ENCODE data around the gene NUP210.

The NUP210 gene

DNA sequence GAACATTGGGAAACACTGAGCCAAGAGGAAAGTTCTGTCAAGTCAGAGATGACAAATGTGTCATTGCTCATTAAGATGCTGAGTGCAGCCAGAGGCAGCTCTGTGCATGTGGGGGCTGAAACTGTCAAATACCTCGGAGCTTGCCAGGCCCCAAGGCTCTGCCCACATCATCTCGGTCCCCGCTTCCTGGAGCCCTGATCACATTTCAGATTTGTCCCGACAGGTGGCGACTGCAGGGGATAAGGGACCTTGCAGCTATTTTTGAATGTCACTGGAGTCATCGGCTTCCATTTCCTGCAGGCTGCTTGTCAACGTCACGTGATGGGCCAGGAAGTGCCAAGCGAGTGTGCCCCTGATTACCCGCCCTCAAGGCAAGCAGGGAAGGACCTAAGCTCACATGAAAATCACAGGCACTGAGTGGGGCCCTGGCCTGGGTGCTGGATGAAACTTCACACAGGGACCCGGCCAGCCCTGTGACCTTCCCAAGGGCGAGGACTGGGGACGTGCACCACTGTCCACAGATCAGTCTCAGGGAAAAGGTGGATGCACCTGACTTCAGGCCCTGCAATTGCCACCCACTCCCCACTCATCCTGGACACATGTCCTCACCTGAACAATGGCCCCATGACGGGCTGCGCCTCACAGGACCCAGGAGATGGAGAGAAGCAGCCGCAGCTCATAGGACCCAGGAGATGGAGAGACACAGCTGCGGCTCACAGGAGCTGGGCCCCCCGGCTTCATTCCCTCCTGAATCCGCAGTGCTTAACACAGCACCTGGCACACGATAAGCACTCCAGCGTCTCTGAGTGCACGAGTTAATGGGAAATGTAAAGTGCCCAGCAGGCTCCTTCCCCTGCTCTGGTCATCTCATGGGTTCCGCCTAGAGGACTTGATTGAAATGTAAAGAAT is 73.4 kb downstream of the NUP210 start:
- no peak for DNase-seq

DNA sequence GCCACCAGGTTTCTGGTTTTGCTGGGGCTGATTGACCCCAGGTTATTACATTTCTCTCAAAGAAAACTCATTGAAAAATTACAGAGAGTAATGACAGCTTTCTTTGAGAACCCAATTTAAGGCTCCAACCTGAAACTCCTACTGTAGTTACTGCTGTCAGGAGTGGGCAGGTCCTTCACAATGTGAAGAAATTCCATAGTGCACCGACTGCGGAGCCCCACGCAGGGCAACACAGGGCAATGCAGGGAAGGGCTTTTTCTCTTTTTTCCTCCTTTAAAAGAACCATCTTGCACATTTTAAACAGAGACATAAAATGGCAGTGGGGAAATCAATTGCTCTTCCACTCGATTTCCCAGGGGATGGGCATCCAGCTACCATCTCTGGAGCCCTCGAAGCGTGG is 74.3 kb downstream of the NUP210 start:
- no peak for DNase-seq

- DNase-seq, result no peak
These were observed 74.8 kb downstream of the NUP210 start for GRCh38 chr3:13345284-13345683.

- no peak for DNase-seq
These were observed 75.5 kb downstream of the NUP210 start for GRCh38 chr3:13344663-13345062.

- no peak for DNase-seq
These were observed 76.5 kb downstream of the NUP210 start for GRCh38 chr3:13343601-13344000.

GRCh38 chr3:13341229-13341905 is 78.8 kb downstream of the NUP210 start:
- no peak for DNase-seq

- no peak for DNase-seq
These were observed 80.3 kb downstream of the NUP210 start for GRCh38 chr3:13339833-13340232.

DNA sequence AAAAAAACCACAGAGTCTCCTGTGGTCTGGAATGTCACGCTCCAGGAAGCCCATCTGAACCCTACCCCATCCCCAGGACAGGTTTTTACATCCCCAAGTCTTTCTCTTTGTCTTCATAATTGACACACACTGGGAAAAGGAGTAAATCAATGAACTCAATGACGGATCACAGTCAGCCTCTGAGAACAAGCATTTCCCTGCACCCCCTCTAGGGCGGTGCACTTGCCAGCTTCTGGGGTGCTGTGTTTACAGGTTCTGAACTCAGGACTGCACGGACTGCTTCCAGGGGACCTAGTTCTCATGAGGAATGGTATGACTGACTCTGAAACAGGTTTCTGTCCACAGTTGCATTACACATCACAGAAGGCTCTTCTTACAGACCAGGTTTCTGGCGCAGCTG is 81.1 kb downstream of the NUP210 start:
- DNase-seq, result no peak

DNA sequence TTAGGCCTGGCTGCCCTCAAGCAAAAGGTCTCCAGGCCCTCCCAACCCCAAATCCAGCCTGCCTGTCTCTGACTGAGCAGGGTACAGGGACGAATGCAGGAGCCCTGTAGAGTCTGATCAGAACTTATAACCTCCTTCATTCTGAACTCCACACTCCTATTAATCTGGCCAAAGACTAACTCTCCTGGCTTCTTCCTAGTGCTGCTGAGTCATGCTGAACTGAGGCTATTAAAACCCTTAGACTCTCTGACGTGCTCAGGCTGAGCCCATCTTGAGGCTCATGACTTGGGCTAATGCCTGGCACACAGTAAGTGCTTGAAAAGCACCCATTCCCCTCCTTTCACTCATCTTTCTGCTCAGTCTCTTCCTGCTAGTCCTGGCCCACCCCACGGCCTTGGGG is 81.9 kb downstream of the NUP210 start:
- no peak for DNase-seq

- DNase-seq, result no peak
These were observed 83.5 kb downstream of the NUP210 start for GRCh38 chr3:13336592-13336991.

GRCh38 chr3:13335503-13335902 is 84.6 kb downstream of the NUP210 start:
- no peak for DNase-seq

DNA sequence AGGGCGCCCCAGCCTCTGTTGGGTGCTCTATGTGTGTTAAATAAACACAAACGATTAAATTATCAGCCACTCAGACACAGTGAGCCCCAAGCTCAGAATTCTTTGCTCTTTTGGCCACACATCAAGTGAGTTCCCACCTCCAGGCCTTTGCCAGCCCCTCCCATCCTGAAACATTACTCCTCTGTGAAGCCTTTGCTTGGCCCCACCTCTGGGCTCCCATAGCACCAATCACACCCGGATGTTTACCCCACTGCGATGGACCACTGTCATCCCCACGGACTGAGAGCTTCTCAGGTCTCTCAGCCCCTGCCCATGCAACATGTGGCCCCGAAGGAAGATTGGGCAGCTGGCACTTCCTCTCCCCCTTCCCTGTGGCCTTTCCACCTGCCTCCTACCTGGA is 85.1 kb downstream of the NUP210 start:
- no peak for DNase-seq

- DNase-seq, result no peak
These were observed 86.8 kb downstream of the NUP210 start for GRCh38 chr3:13333236-13333897.

- DNase-seq, result peak; percentile 8
These were observed 87.4 kb downstream of the NUP210 start for GRCh38 chr3:13332740-13333139.

DNA sequence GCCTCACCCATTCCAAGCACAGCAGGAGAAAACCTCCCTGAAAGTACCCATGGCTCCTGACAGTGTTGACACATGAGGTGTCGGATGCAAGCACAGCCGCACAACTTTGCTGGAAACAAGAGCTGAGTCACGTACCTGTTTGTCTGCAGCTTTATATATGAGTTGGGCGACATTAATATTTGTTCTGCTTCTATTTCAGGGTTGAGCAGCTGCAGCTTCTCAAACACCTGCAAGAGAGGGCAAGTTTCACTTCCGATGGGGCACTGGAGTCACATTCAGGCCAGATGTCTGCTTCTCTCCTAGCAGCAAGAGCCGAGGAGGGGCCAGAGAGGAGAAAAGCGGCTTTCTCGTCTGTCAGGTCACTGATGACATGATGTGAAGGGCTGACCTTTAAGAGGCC is 88.0 kb downstream of the NUP210 start:
- peak; percentile 65 for DNase-seq

- DNase-seq, result no peak
These were observed 90.4 kb downstream of the NUP210 start for GRCh38 chr3:13329746-13330145.

DNA sequence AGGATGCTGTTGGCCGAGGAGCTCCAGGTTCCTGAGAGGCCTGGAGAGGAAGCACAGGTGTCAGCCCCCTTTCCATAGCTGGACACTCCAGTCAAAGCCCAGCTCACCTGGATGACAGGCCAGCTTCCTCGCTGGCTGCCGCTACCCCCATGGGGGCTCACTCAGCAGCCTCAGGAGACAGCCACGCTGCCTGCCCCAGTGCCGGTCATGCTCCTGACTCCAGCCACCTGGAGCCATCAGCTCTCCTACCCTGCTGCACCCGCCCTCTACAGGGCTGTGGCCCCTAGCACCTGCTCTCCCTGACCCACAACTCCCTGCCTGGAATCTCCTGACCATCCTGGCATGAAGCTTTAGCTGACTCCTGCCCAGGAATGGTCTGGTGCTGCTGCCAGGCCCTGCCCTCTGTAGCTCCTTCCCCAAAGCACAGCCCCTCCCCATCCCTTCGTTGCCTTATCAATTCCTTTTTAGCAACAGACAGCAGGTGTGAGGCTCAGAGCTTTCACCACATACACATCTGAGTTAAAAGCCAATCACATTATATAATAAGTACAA is 94.2 kb downstream of the NUP210 start:
- peak; percentile 49 for DNase-seq

GRCh38 chr3:13324835-13325501 is 95.2 kb downstream of the NUP210 start:
- DNase-seq, result peak; percentile 6

DNA sequence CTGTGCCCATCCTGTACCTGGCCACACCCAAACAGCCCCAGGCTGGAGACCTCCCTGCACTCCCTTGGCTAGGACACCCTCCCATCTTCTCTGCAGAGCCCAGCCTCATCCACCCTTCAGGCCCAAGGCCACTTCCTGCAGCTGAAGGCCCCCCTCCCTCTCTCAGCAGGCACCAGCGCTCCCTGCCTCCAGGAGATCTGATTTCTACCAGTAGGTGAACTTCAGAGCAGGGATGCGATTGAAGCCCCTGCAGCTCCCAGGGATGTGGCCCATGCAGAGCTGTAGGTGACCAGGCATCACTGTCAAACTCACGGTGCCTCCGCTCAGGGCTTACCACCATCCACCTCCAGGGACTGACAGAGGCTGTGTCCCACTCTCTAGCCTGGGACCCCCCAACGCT is 96.3 kb downstream of the NUP210 start:
- DNase-seq, result peak; percentile 20

DNA sequence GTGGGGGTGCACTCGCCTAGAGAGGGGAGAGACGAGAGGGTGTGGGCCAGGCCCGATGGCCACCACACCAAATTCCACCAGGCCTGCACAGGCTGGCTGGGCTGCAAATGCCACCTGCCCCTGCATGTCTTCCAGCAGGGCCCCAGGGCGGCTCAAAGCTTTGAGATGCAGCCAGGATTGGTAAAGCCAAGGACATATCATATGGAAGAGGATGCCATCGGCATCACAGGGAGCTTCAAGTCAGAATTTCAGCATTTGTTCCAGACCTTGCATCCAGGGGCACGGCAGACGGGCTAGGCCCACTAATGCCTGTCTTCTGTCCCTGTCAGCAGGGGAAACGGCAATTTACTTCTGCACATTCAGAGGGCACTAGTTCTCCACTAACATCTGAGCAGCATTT is 97.8 kb downstream of the NUP210 start:
- no peak for DNase-seq

DNA sequence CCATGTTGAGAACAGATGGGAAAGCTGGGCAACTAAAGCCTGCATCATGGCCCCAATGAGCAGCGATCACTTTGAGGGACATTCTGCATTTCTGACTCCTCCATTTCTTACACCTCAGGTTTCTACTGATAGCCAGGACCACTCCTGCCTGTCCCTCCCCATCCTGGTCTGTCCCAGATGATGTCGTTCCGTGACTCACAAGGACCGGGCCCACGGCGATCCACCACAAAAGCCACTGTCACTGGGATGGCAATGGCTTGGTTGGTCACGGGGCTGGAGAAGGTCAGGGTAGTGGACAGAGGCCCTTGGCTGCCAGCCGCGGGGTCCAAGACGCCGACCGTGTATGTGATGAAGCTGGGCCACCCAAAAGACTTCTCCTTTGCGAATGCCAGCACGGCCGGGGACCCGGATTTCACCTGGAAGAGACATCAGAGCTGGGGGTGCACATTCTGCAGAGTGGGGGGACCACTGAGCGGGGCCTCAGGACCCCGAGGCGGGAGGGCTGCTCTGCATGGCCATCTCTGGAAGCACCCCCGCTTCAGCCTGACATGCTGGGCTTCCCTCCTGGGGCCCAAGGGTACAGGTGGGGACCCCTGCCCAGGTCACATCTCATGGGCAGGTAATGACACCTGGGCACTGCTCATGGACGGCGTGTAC is 100.4 kb downstream of the NUP210 start:
- no peak for DNase-seq
